ENCODE results near the gene FMR1NB.

DNA sequence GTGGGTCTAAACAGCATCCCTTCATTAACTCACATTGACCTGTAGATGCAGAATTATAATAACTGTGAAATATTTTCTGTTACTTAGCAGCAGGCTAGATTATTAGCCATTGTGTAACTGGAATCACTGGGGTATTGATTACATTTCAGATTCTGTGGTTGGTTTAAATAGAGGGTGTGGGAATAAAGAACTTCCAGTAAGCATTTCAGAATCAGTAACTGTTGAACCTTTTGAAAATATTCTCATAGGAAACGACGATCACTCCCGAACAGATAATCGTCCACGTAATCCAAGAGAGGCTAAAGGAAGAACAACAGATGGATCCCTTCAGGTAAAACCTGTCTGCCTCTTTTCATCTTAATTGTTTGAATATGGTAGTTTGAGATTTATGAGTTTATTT, 35.9 kb upstream of the FMR1NB start:
- TF ChIP-seq EP300 (IDR thresholded peaks at IDR 0.05): no peak
- no peak for TF ChIP-seq CTCF (IDR thresholded peaks at IDR 0.05)

Measured in stomach (tissue), 4 donors.